ENCODE measurements around the gene ZNF324. TPM values are rescaled to one million over a fixed set of nuclear protein-coding genes. Genes with fewer than 3 reads are reported as not detected.

Gene ZNF324
- total RNA-seq, 1 experiment from 2014 or later: 12.7 TPM

GRCh38 chr19:58499021-58499927 is 32.4 kb downstream of the ZNF324 start:
- Histone ChIP-seq H2BK120ac (ENCODE audit: low read depth, low read length, poor library complexity, severe bottlenecking) (no peak overlapping the region), H3K79me1 (ENCODE audit: insufficient read depth, low read depth, low read length, poor library complexity, severe bottlenecking) (no peaks in the 10 kb centered on the region), H2AK5ac (ENCODE audit: insufficient read length, low read length) (no peak overlapping the region), H4K5ac (ENCODE audit: insufficient read length, low read depth, low read length) (no peak overlapping the region), H3T11ph (ENCODE audit: low read length) (no peak overlapping the region), H3K56ac (ENCODE audit: insufficient read length, low read depth, low read length) (no peak overlapping the region), H4K8ac (replicated peaks; ENCODE audit: insufficient read length, low read depth, low read length) (no peak overlapping the region), H4K91ac (ENCODE audit: insufficient read length, low read depth, low read length) (no peak overlapping the region), H3K27me3 (ENCODE audit: insufficient read depth, low read length) (no peaks in the 10 kb centered on the region), H3K14ac (ENCODE audit: insufficient read depth, low read length) (peak overlapping the region; percentile 34; the same call in 1 of the 2 replicates), H3K4me2 (ENCODE audit: insufficient read depth, insufficient read length, low read length) (peak overlapping the region; percentile 99), H3K23ac (ENCODE audit: insufficient read length, low read depth, low read length) (no peak overlapping the region), H3K9me3 (ENCODE audit: control insufficient read depth, low read depth, low read length) (no peaks in the 10 kb centered on the region), H3K79me2 (ENCODE audit: insufficient read depth, low read length) (no peaks in the 10 kb centered on the region), H2BK5ac (ENCODE audit: insufficient read length, low read length) (no peak overlapping the region), H3K4ac (ENCODE audit: low read depth, low read length) (no peak overlapping the region), H2BK12ac (ENCODE audit: insufficient read length, low read depth, low read length) (no peak overlapping the region), H2BK20ac (ENCODE audit: low read depth, low read length, poor library complexity, severe bottlenecking) (no peak overlapping the region), H3K9ac (ENCODE audit: extremely low read depth, insufficient read length, low read length) (peak overlapping the region; percentile 83), H4K20me1 (ENCODE audit: control insufficient read depth, insufficient read depth, insufficient read length) (no peaks in the 10 kb centered on the region), H2BK15ac (ENCODE audit: low read depth, low read length) (no peak overlapping the region), H2AFZ (ENCODE audit: low read length) (peak overlapping the region; percentile 54), H3K23me2 (ENCODE audit: insufficient read length, low read depth, low read length, poor library complexity, severe bottlenecking) (peaks cover 14% of the 10 kb centered on the region), H3K27ac (ENCODE audit: insufficient read length, low read depth, low read length) (peak overlapping the region; percentile 31), H3K4me1 (ENCODE audit: insufficient read depth, low read length) (peaks cover 6% of the 10 kb centered on the region; the same call in 1 of the 2 replicates), H3K18ac (ENCODE audit: insufficient read length, low read depth, low read length) (no peak overlapping the region)
- Mint-ChIP-seq H3K27ac (peak overlapping the region; percentile 1 to 78 (median 77); a peak in 6 of 7 replicates), H3K9me3 (peaks cover 0 to 3% of the 10 kb centered on the region in 2 experiments; a peak in 1 of 5 replicates), H3K4me1 (peaks cover 9 to 12% of the 10 kb centered on the region in 2 experiments), H3K27me3 (ENCODE audit: low read depth) (peaks cover 4% of the 10 kb centered on the region), H3K4me3 (peak overlapping the region; percentile 86 to 99), H3K36me3 (ENCODE audit: insufficient read depth in 1 of 3, low read depth in 3 of 3) (no peaks in the 10 kb centered on the region; a peak in 1 of 7 replicates)
- peak; percentile 49 for TF ChIP-seq CTCF (conservative IDR thresholded peaks at IDR 0.05)
- peak; percentile 100 for DNase-seq
- no CpG with 5 or more reads among the region's 60 CpGs for whole genome bisulfite sequencing (ENCODE audit: extremely low coverage, insufficient read length, low lambda C conversion rate)

Measured in H9 (cell line).